RPMI8226 (cell line): ENCODE data around the gene SLC39A10.

Source experiments
- DNase-seq: peaks from one replicate; pipeline ENCODE4 v3.0.0-alpha.2; 2015

SLC39A10 gene

GRCh38 chr2:195733831-195734230 lies 76.8 kb downstream of the SLC39A10 start:
- DNase-seq: no peak

- no peak for DNase-seq
Measured at GRCh38 chr2:195734395-195734794, 77.4 kb downstream of the SLC39A10 start.

GRCh38 chr2:195734931-195735330 lies 77.9 kb downstream of the SLC39A10 start:
- no peak for DNase-seq

GRCh38 chr2:195735347-195735746 lies 78.3 kb downstream of the SLC39A10 start:
- DNase-seq: no peak

GRCh38 chr2:195737511-195738325 lies 80.7 kb downstream of the SLC39A10 start:
- no peak for DNase-seq

- DNase-seq: no peak
Measured at GRCh38 chr2:195741191-195741590, 84.2 kb downstream of the SLC39A10 start.

- DNase-seq: no peak
Measured at GRCh38 chr2:195756218-195756942, 99.4 kb downstream of the SLC39A10 start.

- no peak for DNase-seq
Measured at GRCh38 chr2:195758846-195759245, 101.8 kb downstream of the SLC39A10 start.

GRCh38 chr2:195759877-195760276 lies 102.9 kb downstream of the SLC39A10 start:
- DNase-seq: no peak

GRCh38 chr2:195763866-195764265 lies 106.8 kb downstream of the SLC39A10 start:
- no peak for DNase-seq

- DNase-seq: no peak
Measured at GRCh38 chr2:195766691-195767090, 109.7 kb downstream of the SLC39A10 start.

- no peak for DNase-seq
Measured at GRCh38 chr2:195768431-195768830, 111.4 kb downstream of the SLC39A10 start.

- no peak for DNase-seq
Measured at GRCh38 chr2:195769975-195770374, 112.9 kb downstream of the SLC39A10 start.

- DNase-seq: no peak
Measured at GRCh38 chr2:195779491-195779890, 122.5 kb downstream of the SLC39A10 start.

- no peak for DNase-seq
Measured at GRCh38 chr2:195782156-195782555, 125.1 kb downstream of the SLC39A10 start.
